ENCODE results near the gene ZBTB33.
A peak's percentile ranks its signal among the peaks of the same experiment; 100 is the strongest.

Gene ZBTB33, protein sequence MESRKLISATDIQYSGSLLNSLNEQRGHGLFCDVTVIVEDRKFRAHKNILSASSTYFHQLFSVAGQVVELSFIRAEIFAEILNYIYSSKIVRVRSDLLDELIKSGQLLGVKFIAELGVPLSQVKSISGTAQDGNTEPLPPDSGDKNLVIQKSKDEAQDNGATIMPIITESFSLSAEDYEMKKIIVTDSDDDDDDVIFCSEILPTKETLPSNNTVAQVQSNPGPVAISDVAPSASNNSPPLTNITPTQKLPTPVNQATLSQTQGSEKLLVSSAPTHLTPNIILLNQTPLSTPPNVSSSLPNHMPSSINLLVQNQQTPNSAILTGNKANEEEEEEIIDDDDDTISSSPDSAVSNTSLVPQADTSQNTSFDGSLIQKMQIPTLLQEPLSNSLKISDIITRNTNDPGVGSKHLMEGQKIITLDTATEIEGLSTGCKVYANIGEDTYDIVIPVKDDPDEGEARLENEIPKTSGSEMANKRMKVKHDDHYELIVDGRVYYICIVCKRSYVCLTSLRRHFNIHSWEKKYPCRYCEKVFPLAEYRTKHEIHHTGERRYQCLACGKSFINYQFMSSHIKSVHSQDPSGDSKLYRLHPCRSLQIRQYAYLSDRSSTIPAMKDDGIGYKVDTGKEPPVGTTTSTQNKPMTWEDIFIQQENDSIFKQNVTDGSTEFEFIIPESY

GRCh38 chrX:120250522-120251271 is at the start of gene ZBTB33:
Gene ZBTB33 (plus strand): TSS chrX:120250812. CDS start chrX:120253416, 2,604 bp downstream.
- Histone ChIP-seq H3K36me3 (ENCODE audit: control insufficient read depth, insufficient read depth, low read length) (no peaks in the 10 kb centered on the region; the same call in 1 of the 2 replicates), H3K27ac (ENCODE audit: low read length) (no peak within 1 kb of the TSS), H3K9me3 (ENCODE audit: control insufficient read depth, insufficient read depth, low read length) (no peaks in the 10 kb centered on the region), H3K4me3 (ENCODE audit: low read length) (peak within 1 kb of the TSS; percentile 95; the same call in 1 of the 2 replicates), H3K4me1 (ENCODE audit: control insufficient read depth, insufficient read depth, low read length) (no peaks in the 10 kb centered on the region), H3K27me3 (ENCODE audit: control insufficient read depth, insufficient read depth, low read length) (no peaks in the 10 kb centered on the region)
- peak; percentile 71 for DNase-seq (ENCODE audit: low read depth, low spot score)
- no CpG with 5 or more reads among the region's 75 CpGs for WGBS (ENCODE audit: insufficient coverage, insufficient read length)

DNA sequence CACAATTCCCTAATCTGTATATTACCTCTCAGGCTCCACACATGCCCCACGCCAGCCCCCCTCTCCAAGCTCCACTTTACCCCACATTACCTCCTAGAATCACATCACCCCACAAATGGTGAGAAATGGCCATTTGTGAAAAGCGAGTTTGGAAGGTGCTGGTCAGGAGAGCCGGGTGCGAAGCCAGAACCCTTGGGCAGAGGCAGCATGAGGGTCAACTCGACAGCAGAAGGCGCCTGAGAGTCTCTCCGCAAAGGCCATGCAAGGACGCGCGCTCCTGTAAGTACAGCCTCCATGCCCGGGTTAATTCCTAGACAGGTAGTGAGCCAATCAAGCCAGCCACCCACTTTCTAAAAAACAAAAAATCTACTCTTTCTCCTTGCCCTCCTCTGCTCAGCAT is 49.8 kb upstream of the ZBTB33 start:
- H3K27me3 ChIP-seq (ENCODE audit: control insufficient read depth, insufficient read depth, low read length) = no peaks in the 10 kb centered on the region
- H3K4me1 ChIP-seq (ENCODE audit: control insufficient read depth, insufficient read depth, low read length) = no peaks in the 10 kb centered on the region
- DNase-seq (ENCODE audit: low read depth, low spot score) = no peak
- H3K4me3 ChIP-seq (ENCODE audit: low read length) = no peak overlapping the region
- no CpG with 5 or more reads among the region's 11 CpGs for WGBS (ENCODE audit: insufficient coverage, insufficient read length)
- no peaks in the 10 kb centered on the region for H3K36me3 ChIP-seq (ENCODE audit: control insufficient read depth, insufficient read depth, low read length)
- H3K9me3 ChIP-seq (ENCODE audit: control insufficient read depth, insufficient read depth, low read length) = no peaks in the 10 kb centered on the region
- no peak overlapping the region for H3K27ac ChIP-seq (ENCODE audit: low read length)

GRCh38 chrX:120205816-120206753 is 44.5 kb upstream of the ZBTB33 start:
- Histone ChIP-seq H3K27me3 (ENCODE audit: control insufficient read depth, insufficient read depth, low read length) (no peaks in the 10 kb centered on the region), H3K36me3 (ENCODE audit: control insufficient read depth, insufficient read depth, low read length) (no peaks in the 10 kb centered on the region), H3K4me1 (ENCODE audit: control insufficient read depth, insufficient read depth, low read length) (no peaks in the 10 kb centered on the region), H3K9me3 (ENCODE audit: control insufficient read depth, insufficient read depth, low read length) (no peaks in the 10 kb centered on the region), H3K4me3 (ENCODE audit: low read length) (no peak overlapping the region), H3K27ac (ENCODE audit: low read length) (no peak overlapping the region)
- WGBS (ENCODE audit: insufficient coverage, insufficient read length) = no CpG with 5 or more reads among the region's 12 CpGs
- DNase-seq (ENCODE audit: low read depth, low spot score) = no peak

DNA sequence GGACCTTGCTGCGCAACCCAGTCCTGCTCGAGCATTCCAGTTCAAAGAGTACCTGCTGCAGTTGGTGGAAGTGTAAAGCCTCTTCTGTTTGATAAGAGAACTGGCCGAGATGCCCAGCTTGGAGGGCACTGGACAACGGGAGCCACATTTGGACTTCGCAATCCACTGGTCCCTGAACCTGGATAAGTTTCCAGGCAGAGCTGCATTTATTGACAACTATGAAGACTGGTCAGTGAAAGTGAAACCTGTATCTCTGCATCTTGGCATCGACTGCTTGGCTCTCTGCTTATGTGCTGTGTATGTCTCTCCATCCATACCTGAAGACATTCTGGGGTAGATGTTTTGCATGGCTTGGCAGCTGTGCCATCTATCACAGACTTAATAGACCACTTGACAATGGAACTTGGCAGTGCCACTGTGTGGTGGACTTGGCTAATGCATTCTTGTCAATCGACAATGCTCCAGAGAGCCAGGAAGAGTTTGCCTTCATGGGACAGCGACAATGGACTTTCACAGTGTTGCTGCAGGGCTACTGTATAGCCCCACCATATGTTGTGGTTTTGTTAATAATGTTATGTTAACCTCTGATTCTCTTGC is 43.5 kb upstream of the ZBTB33 start:
- Histone ChIP-seq H3K27ac (ENCODE audit: low read length) (no peak overlapping the region), H3K4me1 (ENCODE audit: control insufficient read depth, insufficient read depth, low read length) (no peaks in the 10 kb centered on the region), H3K27me3 (ENCODE audit: control insufficient read depth, insufficient read depth, low read length) (no peaks in the 10 kb centered on the region), H3K4me3 (ENCODE audit: low read length) (no peak overlapping the region), H3K36me3 (ENCODE audit: control insufficient read depth, insufficient read depth, low read length) (no peaks in the 10 kb centered on the region), H3K9me3 (ENCODE audit: control insufficient read depth, insufficient read depth, low read length) (no peaks in the 10 kb centered on the region)
- DNase-seq (ENCODE audit: low read depth, low spot score) = no peak
- no CpG with 5 or more reads among the region's 8 CpGs for WGBS (ENCODE audit: insufficient coverage, insufficient read length)

DNA sequence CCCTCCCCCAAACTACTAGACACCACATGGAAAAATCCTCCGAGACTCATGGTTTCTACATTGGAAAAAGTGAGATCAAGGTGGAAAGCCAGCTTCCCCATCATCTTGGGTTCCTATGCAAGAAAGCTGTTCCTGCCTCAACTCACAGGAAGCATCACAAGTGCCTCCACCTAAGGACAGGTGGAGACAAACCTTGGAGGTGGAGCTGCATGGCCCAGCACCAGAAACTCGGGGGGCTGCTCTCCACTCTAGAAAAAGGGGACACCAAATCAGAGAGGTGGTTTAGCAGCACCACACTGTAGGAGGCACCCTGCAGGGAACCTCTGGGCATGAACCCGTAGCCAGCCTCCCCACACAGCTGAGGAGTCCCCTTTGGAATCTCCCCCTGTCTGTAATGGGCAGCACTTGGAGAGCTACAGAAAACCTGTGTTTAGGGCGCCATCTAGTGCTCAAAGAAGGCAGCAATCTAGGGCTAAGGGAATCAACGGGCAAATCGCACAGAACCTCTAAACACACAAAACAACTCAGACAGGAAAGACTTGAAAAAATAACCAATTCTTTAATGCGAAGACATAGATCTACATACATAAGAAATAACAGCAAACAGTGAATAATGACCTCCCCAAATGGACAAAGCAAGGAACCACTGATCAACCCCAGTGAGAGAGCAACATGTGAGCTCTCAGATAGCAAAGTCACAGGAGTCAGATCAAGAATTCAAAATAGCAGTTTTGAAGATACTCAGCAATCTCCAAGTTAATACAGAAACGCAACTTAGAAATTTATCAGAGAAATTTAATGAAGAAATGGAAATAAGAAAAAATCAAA is 37.0 kb upstream of the ZBTB33 start:
- no CpG with 5 or more reads among the region's 8 CpGs for WGBS (ENCODE audit: insufficient coverage, insufficient read length)
- Histone ChIP-seq H3K36me3 (ENCODE audit: control insufficient read depth, insufficient read depth, low read length) (no peaks in the 10 kb centered on the region), H3K9me3 (ENCODE audit: control insufficient read depth, insufficient read depth, low read length) (no peaks in the 10 kb centered on the region), H3K27me3 (ENCODE audit: control insufficient read depth, insufficient read depth, low read length) (no peaks in the 10 kb centered on the region), H3K27ac (ENCODE audit: low read length) (no peak overlapping the region), H3K4me3 (ENCODE audit: low read length) (no peak overlapping the region), H3K4me1 (ENCODE audit: control insufficient read depth, insufficient read depth, low read length) (peaks cover 1% of the 10 kb centered on the region; the same call in 1 of the 2 replicates)
- peak; percentile 27 for DNase-seq (ENCODE audit: low read depth, low spot score)

- Histone ChIP-seq H3K4me1 (ENCODE audit: control insufficient read depth, insufficient read depth, low read length) (no peaks in the 10 kb centered on the region), H3K36me3 (ENCODE audit: control insufficient read depth, insufficient read depth, low read length) (no peaks in the 10 kb centered on the region), H3K27me3 (ENCODE audit: control insufficient read depth, insufficient read depth, low read length) (no peaks in the 10 kb centered on the region), H3K27ac (ENCODE audit: low read length) (no peak overlapping the region), H3K4me3 (ENCODE audit: low read length) (no peak overlapping the region), H3K9me3 (ENCODE audit: control insufficient read depth, insufficient read depth, low read length) (no peaks in the 10 kb centered on the region)
- no peak for DNase-seq (ENCODE audit: low read depth, low spot score)
- WGBS (ENCODE audit: insufficient coverage, insufficient read length) = no CpG with 5 or more reads among the region's 8 CpGs
These were observed 27.2 kb upstream of the ZBTB33 start for GRCh38 chrX:120223374-120223773.

- no peaks in the 10 kb centered on the region for H3K36me3 ChIP-seq (ENCODE audit: control insufficient read depth, insufficient read depth, low read length)
- no peaks in the 10 kb centered on the region for H3K9me3 ChIP-seq (ENCODE audit: control insufficient read depth, insufficient read depth, low read length)
- H3K27me3 ChIP-seq (ENCODE audit: control insufficient read depth, insufficient read depth, low read length) = no peaks in the 10 kb centered on the region
- H3K27ac ChIP-seq (ENCODE audit: low read length) = no peak overlapping the region
- DNase-seq (ENCODE audit: low read depth, low spot score) = no peak
- no peaks in the 10 kb centered on the region for H3K4me1 ChIP-seq (ENCODE audit: control insufficient read depth, insufficient read depth, low read length)
- no peak overlapping the region for H3K4me3 ChIP-seq (ENCODE audit: low read length)
- WGBS (ENCODE audit: insufficient coverage, insufficient read length) = no CpG with 5 or more reads among the region's 4 CpGs
These were observed 26.2 kb upstream of the ZBTB33 start for GRCh38 chrX:120224388-120224787.

DNA sequence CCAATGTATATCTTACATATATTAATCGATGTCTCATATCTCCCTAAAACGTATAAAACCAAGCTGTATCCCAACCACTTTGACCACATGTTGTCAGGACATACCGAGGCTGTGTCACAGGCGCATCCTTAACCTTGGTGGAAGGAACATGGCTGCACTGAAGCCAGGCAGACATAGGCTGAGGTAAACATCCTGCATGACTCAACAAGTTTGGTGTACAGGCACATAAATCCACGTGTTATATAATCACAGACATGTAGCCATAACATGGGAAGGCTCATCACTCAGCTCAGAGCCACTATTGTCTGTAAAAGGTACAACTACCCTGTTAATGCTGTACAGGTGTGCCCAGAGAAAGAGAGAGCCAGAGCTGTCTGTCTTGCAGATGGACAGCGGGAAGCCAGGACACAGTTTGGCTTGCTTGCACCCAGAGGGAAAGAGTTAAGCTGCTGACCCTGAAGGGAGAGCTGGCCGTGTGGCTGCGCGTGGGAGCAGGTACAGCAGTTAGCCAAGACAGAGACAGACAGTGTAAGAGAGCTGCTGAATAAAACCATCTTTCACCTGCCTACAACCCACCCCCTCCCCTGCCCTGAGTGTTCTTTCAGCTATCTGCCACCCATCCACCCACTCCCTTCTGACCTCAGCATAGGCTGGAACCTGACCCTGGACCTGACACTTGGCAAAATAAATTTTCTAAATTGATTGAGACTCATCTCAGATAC is 22.3 kb upstream of the ZBTB33 start:
- no CpG with 5 or more reads among the region's 9 CpGs for WGBS (ENCODE audit: insufficient coverage, insufficient read length)
- Histone ChIP-seq H3K27me3 (ENCODE audit: control insufficient read depth, insufficient read depth, low read length) (no peaks in the 10 kb centered on the region), H3K27ac (ENCODE audit: low read length) (no peak overlapping the region), H3K4me3 (ENCODE audit: low read length) (no peak overlapping the region), H3K9me3 (ENCODE audit: control insufficient read depth, insufficient read depth, low read length) (no peaks in the 10 kb centered on the region), H3K36me3 (ENCODE audit: control insufficient read depth, insufficient read depth, low read length) (no peaks in the 10 kb centered on the region), H3K4me1 (ENCODE audit: control insufficient read depth, insufficient read depth, low read length) (no peaks in the 10 kb centered on the region)
- DNase-seq (ENCODE audit: low read depth, low spot score) = no peak
